ENCODE results near the gene LPGAT1.
"Not testable (repeated sequence)": the region's sequence is repeated elsewhere in the genome, so short reads cannot be mapped to it uniquely, and the experiment has no call there.

The LPGAT1 gene

GRCh38 chr1:211734791-211735190 lies 95.8 kb downstream of the LPGAT1 start:
- DNase-seq (ENCODE audit: low spot score), result no peak

- DNase-seq (ENCODE audit: low spot score), result no peak
Measured at GRCh38 chr1:211734359-211734758, 96.2 kb downstream of the LPGAT1 start.

- no peak for DNase-seq (ENCODE audit: low spot score)
Measured at GRCh38 chr1:211732293-211732980, 98.1 kb downstream of the LPGAT1 start.

- no peak for DNase-seq (ENCODE audit: low spot score)
Measured at GRCh38 chr1:211731456-211732292, 98.9 kb downstream of the LPGAT1 start.

- no peak for DNase-seq (ENCODE audit: low spot score)
Measured at GRCh38 chr1:211730347-211730746, 100.2 kb downstream of the LPGAT1 start.

- no peak for DNase-seq (ENCODE audit: low spot score)
Measured at GRCh38 chr1:211729238-211729637, 101.3 kb downstream of the LPGAT1 start.

- DNase-seq (ENCODE audit: low spot score), result no peak
Measured at GRCh38 chr1:211726467-211726995, 104.0 kb downstream of the LPGAT1 start.

- no peak for DNase-seq (ENCODE audit: low spot score)
Measured at GRCh38 chr1:211724687-211725196, 105.8 kb downstream of the LPGAT1 start.

- DNase-seq (ENCODE audit: low spot score), result no peak
Measured at GRCh38 chr1:211723273-211723672, 107.3 kb downstream of the LPGAT1 start.

GRCh38 chr1:211722277-211723175 lies 108.0 kb downstream of the LPGAT1 start:
- no peak for DNase-seq (ENCODE audit: low spot score)

- DNase-seq (ENCODE audit: low spot score), result not testable (repeated sequence)
Measured at GRCh38 chr1:211716555-211716954, 114.0 kb downstream of the LPGAT1 start.

GRCh38 chr1:211715971-211716370 lies 114.6 kb downstream of the LPGAT1 start:
- DNase-seq (ENCODE audit: low spot score), result no peak

GRCh38 chr1:211714154-211714553 lies 116.4 kb downstream of the LPGAT1 start:
- DNase-seq (ENCODE audit: low spot score), result no peak

- DNase-seq (ENCODE audit: low spot score), result no peak
Measured at GRCh38 chr1:211713231-211713630, 117.3 kb downstream of the LPGAT1 start.

- DNase-seq (ENCODE audit: low spot score), result no peak
Measured at GRCh38 chr1:211711315-211711705, 119.3 kb downstream of the LPGAT1 start.

- DNase-seq (ENCODE audit: low spot score), result no peak
Measured at GRCh38 chr1:211710566-211711314, 119.8 kb downstream of the LPGAT1 start.

GRCh38 chr1:211708926-211709325 lies 121.6 kb downstream of the LPGAT1 start:
- DNase-seq (ENCODE audit: low spot score), result no peak

- DNase-seq (ENCODE audit: low spot score), result no peak
Measured at GRCh38 chr1:211708006-211708405, 122.6 kb downstream of the LPGAT1 start.

GRCh38 chr1:211705467-211706091 lies 125.0 kb downstream of the LPGAT1 start:
- DNase-seq (ENCODE audit: low spot score), result no peak

- no peak for DNase-seq (ENCODE audit: low spot score)
Measured at GRCh38 chr1:211704543-211704942, 126.0 kb downstream of the LPGAT1 start.
